Embryonic facial prominence (tissue), 1 donor: ENCODE data around the gene CAB39L.
"Not testable (repeated sequence)": the region's sequence is repeated elsewhere in the genome, so short reads cannot be mapped to it uniquely, and the experiment has no call there.

ENCODE experiments used
- DNase-seq: peaks from one replicate; pipeline ENCODE4 v3.0.0-alpha.2; 2016; ENCODE audit errors: extremely low spot score

The CAB39L gene

GRCh38 chr13:49347650-49348385 lies 96.0 kb downstream of the CAB39L start:
- no peak for DNase-seq

- DNase-seq, result no peak
Observed at GRCh38 chr13:49346460-49346859, 97.4 kb downstream of the CAB39L start.

- DNase-seq, result no peak
Observed at GRCh38 chr13:49343731-49344130, 100.1 kb downstream of the CAB39L start.

- no peak for DNase-seq
Observed at GRCh38 chr13:49343255-49343654, 100.6 kb downstream of the CAB39L start.

- DNase-seq, result no peak
Observed at GRCh38 chr13:49342454-49342853, 101.4 kb downstream of the CAB39L start.

- no peak for DNase-seq
Observed at GRCh38 chr13:49341941-49342340, 101.9 kb downstream of the CAB39L start.

GRCh38 chr13:49341517-49341916 lies 102.3 kb downstream of the CAB39L start:
- DNase-seq, result no peak

GRCh38 chr13:49340161-49340560 lies 103.7 kb downstream of the CAB39L start:
- no peak for DNase-seq

- DNase-seq, result no peak
Observed at GRCh38 chr13:49336655-49337054, 107.2 kb downstream of the CAB39L start.

- DNase-seq, result no peak
Observed at GRCh38 chr13:49330546-49330864, 113.4 kb downstream of the CAB39L start.

- no peak for DNase-seq
Observed at GRCh38 chr13:49329831-49330545, 113.9 kb downstream of the CAB39L start.

- not testable (repeated sequence) for DNase-seq
Observed at GRCh38 chr13:49327145-49327544, 116.7 kb downstream of the CAB39L start.

GRCh38 chr13:49326222-49326917 lies 117.5 kb downstream of the CAB39L start:
- no peak for DNase-seq

- DNase-seq, result no peak
Observed at GRCh38 chr13:49323344-49323743, 120.5 kb downstream of the CAB39L start.

- DNase-seq, result no peak
Observed at GRCh38 chr13:49322702-49323101, 121.2 kb downstream of the CAB39L start.

GRCh38 chr13:49320975-49321374 lies 122.9 kb downstream of the CAB39L start:
- DNase-seq, result no peak

- no peak for DNase-seq
Observed at GRCh38 chr13:49319951-49320350, 123.9 kb downstream of the CAB39L start.

- no peak for DNase-seq
Observed at GRCh38 chr13:49319551-49319950, 124.3 kb downstream of the CAB39L start.

- no peak for DNase-seq
Observed at GRCh38 chr13:49315756-49316482, 127.9 kb downstream of the CAB39L start.

GRCh38 chr13:49315036-49315565 lies 128.8 kb downstream of the CAB39L start:
- no peak for DNase-seq

- DNase-seq, result no peak
Observed at GRCh38 chr13:49314344-49314882, 129.5 kb downstream of the CAB39L start.

- no peak for DNase-seq
Observed at GRCh38 chr13:49311816-49312215, 132.0 kb downstream of the CAB39L start.
